Small intestine (tissue), 7 donors: ENCODE results near the gene LIAS. TPM values are rescaled to one million over a fixed set of nuclear protein-coding genes. Genes with fewer than 3 reads are reported as not detected.
"Not testable (repeated sequence)": the region's sequence is repeated elsewhere in the genome, so short reads cannot be mapped to it uniquely, and the experiment has no call there.

ENCODE experiments used
- DNase-seq, 2 donors: peaks; one replicate each; pipeline versions ENCODE4 v3.0.0 to v3.0.0-alpha.2; 2013
- FAIRE-seq: peaks from 2 replicates; lab custom pipeline; 2012; peaks lifted over from hg19 to GRCh38; lab: Jason Lieb, UNC
- H3K27ac ChIP-seq, 3 donors: one replicate each; pipeline ENCODE4 v1.5.1; 2013; ENCODE audit warnings: low read length in 2 of 3, mild to moderate bottlenecking in 2 of 3, control low read depth in 1 of 3, inconsistent platforms in 1 of 3, low read depth in 1 of 3, moderate library complexity in 1 of 3
- H3K27me3 ChIP-seq, 3 donors: one replicate each; pipeline ENCODE4 v1.6.1; 2013; ENCODE audit warnings: low read length in 3 of 3, inconsistent platforms in 1 of 3; ENCODE audit not compliant: control insufficient read depth in 3 of 3, insufficient read depth in 3 of 3
- H3K36me3 ChIP-seq, 3 donors: one replicate each; pipeline ENCODE4 v1.6.1; 2013; ENCODE audit warnings: low read length in 3 of 3, inconsistent platforms in 1 of 3, low read depth in 1 of 3, mild to moderate bottlenecking in 1 of 3, moderate library complexity in 1 of 3; ENCODE audit not compliant: control insufficient read depth in 3 of 3, insufficient read depth in 2 of 3
- H3K4me1 ChIP-seq, 3 donors: one replicate each; pipeline ENCODE4 v1.6.1; 2013; ENCODE audit warnings: low read length in 2 of 3, inconsistent platforms in 1 of 3, low read depth in 1 of 3, mild to moderate bottlenecking in 1 of 3, moderate library complexity in 1 of 3; ENCODE audit not compliant: control insufficient read depth in 3 of 3, insufficient read depth in 2 of 3
- H3K4me3 ChIP-seq, 3 donors: one replicate each; pipeline ENCODE4 v1.5.1; 2013; ENCODE audit warnings: low read length in 3 of 3, control low read depth in 1 of 3, inconsistent platforms in 1 of 3, low read depth in 1 of 3, mild to moderate bottlenecking in 1 of 3, moderate library complexity in 1 of 3
- H3K9me3 ChIP-seq, 2 donors: one replicate each; pipeline ENCODE4 v1.6.1; 2013; ENCODE audit warnings: low read depth in 1 of 2, low read length in 1 of 2; ENCODE audit not compliant: control insufficient read depth in 2 of 2, insufficient read depth in 1 of 2
- WGBS, 3 donors: extraction: QIAGEN DNeasy Blood & Tissue Kit; methylation state at CpG; one replicate each; pipeline ENCODE4 v1.1.7; 2013; 5-methylcytosine and 5-hydroxymethylcytosine counted together
- polyA plus RNA-seq, 4 donors: library from polyadenylated mRNA; stranded (reverse) in 3 of 4; unstranded in 1 of 4; fragments of 200-250 nt in 3 of 4; fragments of 120-200 nt in 1 of 4; gene quantifications; one replicate each; pipeline versions ENCODE4 v1.2.1 to v1.2.3, GENCODE V29; 2013
- donor health status: healthy with polysubstance abuse.
- donor health status: control.
- donor health status: control.
- donor health status: Bipolar disorder and iron deficiency.
- donor health status: healthy.

LIAS gene
- polyA plus RNA-seq, 4 donors, result 14.9 to 29.5 (median 22.6) TPM

- DNase-seq, result no peak
- H3K36me3 ChIP-seq, result peaks cover 22 to 23% (median 22%) of the 10 kb centered on the region in 3 donors
- H3K27ac ChIP-seq, result peak overlapping the region in 2 of 3 donors; percentile 11 to 58
Measured at GRCh38 chr4:39456946-39457763, 1.7 kb upstream of the LIAS start.

GRCh38 chr4:39458161-39458504 is 723 bp upstream of the LIAS start:
- Histone ChIP-seq H3K27ac (peak overlapping the region; percentile 85 to 98 (median 97)), H3K36me3 (peaks cover 15 to 27% (median 16%) of the 10 kb centered on the region in 3 donors), H3K4me3 (peak overlapping the region; percentile 66 to 86 (median 72))
- not testable (repeated sequence) for H3K9me3 ChIP-seq, FAIRE-seq, DNase-seq, H3K27me3 ChIP-seq, H3K4me1 ChIP-seq
- 0 to 1% (median 0%) methylated on average over 13 of the region's 13 CpGs for WGBS, 3 donors

More at GRCh38 chr4:39456946-39457763, 1.7 kb upstream of the LIAS start:
- Histone ChIP-seq H3K27me3 (no peaks in the 10 kb centered on the region), H3K4me3 (peak overlapping the region; percentile 6 to 86 (median 72)), H3K4me1 (peaks cover 2 to 10% (median 7%) of the 10 kb centered on the region in 3 donors), H3K9me3 (no peaks in the 10 kb centered on the region)
- FAIRE-seq, result no peak
- WGBS, 3 donors, result 41 to 58% (median 46%) methylated on average over 10 of the region's 10 CpGs

GRCh38 chr4:39464886-39465501 is 6.1 kb downstream of the LIAS start:
- Histone ChIP-seq H3K9me3 (no peaks in the 10 kb centered on the region), H3K4me1 (peaks cover 0 to 11% (median 0%) of the 10 kb centered on the region in 3 donors), H3K4me3 (no peak overlapping the region), H3K27me3 (no peaks in the 10 kb centered on the region), H3K27ac (no peak overlapping the region), H3K36me3 (peaks cover 0 to 33% (median 6%) of the 10 kb centered on the region in 3 donors)
- DNase-seq, result peak in 1 of 2 donors; percentile 11
- WGBS, 3 donors, result 52 to 82% (median 80%) methylated on average over 2 of the region's 2 CpGs
- FAIRE-seq, result no peak

- no peaks in the 10 kb centered on the region for H3K9me3 ChIP-seq
- DNase-seq, result peak; percentile 28 to 48
- H3K27ac ChIP-seq, result peak overlapping the region in 1 of 3 donors; percentile 22
- peaks cover 1 to 35% (median 6%) of the 10 kb centered on the region in 3 donors for H3K36me3 ChIP-seq
- no peaks in the 10 kb centered on the region for H3K27me3 ChIP-seq
- peaks cover 0 to 13% (median 0%) of the 10 kb centered on the region in 3 donors for H3K4me1 ChIP-seq
- FAIRE-seq, result no peak
- H3K4me3 ChIP-seq, result no peak overlapping the region
- WGBS, 3 donors, result 18 to 48% (median 28%) methylated on average over 4 of the region's 4 CpGs
Measured at GRCh38 chr4:39466747-39467146, 7.9 kb downstream of the LIAS start.

- H3K27ac ChIP-seq, result no peak overlapping the region
- WGBS, 3 donors, result 85 to 90% (median 87%) methylated on average over 4 of the region's 4 CpGs
- DNase-seq (no peak), FAIRE-seq (no peak)
- H3K4me3 ChIP-seq, result no peak overlapping the region
- peaks cover 0 to 13% (median 0%) of the 10 kb centered on the region in 3 donors for H3K4me1 ChIP-seq
- no peaks in the 10 kb centered on the region for H3K9me3 ChIP-seq
- H3K27me3 ChIP-seq, result no peaks in the 10 kb centered on the region
- peaks cover 5 to 34% (median 6%) of the 10 kb centered on the region in 3 donors for H3K36me3 ChIP-seq
Measured at GRCh38 chr4:39467464-39467863, 8.6 kb downstream of the LIAS start.

GRCh38 chr4:39469429-39470077 is 10.7 kb downstream of the LIAS start:
- 44 to 55% (median 48%) methylated on average over 4 of the region's 4 CpGs for WGBS, 3 donors
- Histone ChIP-seq H3K27ac (peak overlapping the region in 2 of 3 donors; percentile 11 to 65), H3K4me1 (peaks cover 0 to 13% (median 0%) of the 10 kb centered on the region in 3 donors), H3K9me3 (no peaks in the 10 kb centered on the region), H3K4me3 (no peak overlapping the region), H3K36me3 (peaks cover 3 to 26% (median 7%) of the 10 kb centered on the region in 3 donors), H3K27me3 (no peaks in the 10 kb centered on the region)
- FAIRE-seq, result no peak
- DNase-seq, result peak; percentile 70 to 78

- Histone ChIP-seq H3K9me3 (no peaks in the 10 kb centered on the region), H3K27ac (no peak overlapping the region), H3K36me3 (peaks cover 0 to 30% (median 7%) of the 10 kb centered on the region in 3 donors), H3K4me3 (no peak overlapping the region), H3K27me3 (no peaks in the 10 kb centered on the region), H3K4me1 (peaks cover 0 to 13% (median 0%) of the 10 kb centered on the region in 3 donors)
- FAIRE-seq, result no peak
- WGBS, 3 donors, result 45 to 79% (median 48%) methylated on average over 1 of the region's 1 CpG
- DNase-seq, result peak; percentile 53 to 67
Measured at GRCh38 chr4:39470402-39470801, 11.5 kb downstream of the LIAS start.

GRCh38 chr4:39472396-39472795 is 13.5 kb downstream of the LIAS start:
- WGBS, 3 donors, result 92 to 94% (median 93%) methylated on average over 3 of the region's 3 CpGs
- Histone ChIP-seq H3K36me3 (peaks cover 0 to 28% (median 7%) of the 10 kb centered on the region in 3 donors), H3K27me3 (no peaks in the 10 kb centered on the region), H3K4me3 (no peak overlapping the region), H3K4me1 (peaks cover 0 to 11% (median 0%) of the 10 kb centered on the region in 3 donors), H3K27ac (no peak overlapping the region), H3K9me3 (no peaks in the 10 kb centered on the region)
- DNase-seq, result no peak
- FAIRE-seq, result no peak
